Parathyroid adenoma (tissue), 2 donors: ENCODE results near the gene LAMA2.

ENCODE experiments used
- H2AFZ ChIP-seq: fragments of 300-600 bp; sonication (generic); one replicate; pipeline ENCODE4 v1.7.0; 2017; ENCODE audit warnings: antibody characterized with exemption, mild to moderate bottlenecking
- H3K27ac ChIP-seq: fragments of 300-600 bp; sonication (generic); one replicate; pipeline ENCODE4 v1.7.0; 2017
- H3K27me3 ChIP-seq: fragments of 300-600 bp; sonication (generic); one replicate; pipeline ENCODE4 v1.7.0; 2017; ENCODE audit warnings: low read length; ENCODE audit not compliant: control insufficient read depth, insufficient read depth
- H3K36me3 ChIP-seq: fragments of 300-600 bp; sonication (generic); one replicate; pipeline ENCODE4 v1.7.0; 2017; ENCODE audit warnings: low read length; ENCODE audit not compliant: control insufficient read depth, insufficient read depth
- H3K4me1 ChIP-seq: fragments of 300-600 bp; sonication (generic); one replicate; pipeline ENCODE4 v1.7.0; 2017; ENCODE audit warnings: control low read depth
- H3K4me2 ChIP-seq: fragments of 300-600 bp; sonication (generic); one replicate; pipeline ENCODE4 v1.7.0; 2017; ENCODE audit warnings: low read length
- H3K4me3 ChIP-seq: fragments of 300-600 bp; sonication (generic); one replicate; pipeline ENCODE4 v1.7.0; 2017; ENCODE audit warnings: low read depth, low read length
- H3K79me2 ChIP-seq: fragments of 300-600 bp; sonication (generic); one replicate; pipeline ENCODE4 v1.7.0; 2017; ENCODE audit warnings: control low read depth
- H3K9ac ChIP-seq: fragments of 300-600 bp; sonication (generic); one replicate; pipeline ENCODE4 v1.7.0; 2017; ENCODE audit warnings: mild to moderate bottlenecking
- H3K9me3 ChIP-seq: fragments of 300-600 bp; sonication (generic); one replicate; pipeline ENCODE4 v1.7.0; 2017; ENCODE audit warnings: low read length; ENCODE audit not compliant: control insufficient read depth
- TF ChIP-seq, protein P1 (sequence below): fragments of 300-600 bp; sonication (generic); IDR thresholded peaks from one replicate; pipeline ENCODE4 v1.7.0; 2017; ENCODE audit warnings: antibody characterized with exemption, mild to moderate bottlenecking
- donor health status: primary hyperparathyroidism.

The LAMA2 gene

DNA sequence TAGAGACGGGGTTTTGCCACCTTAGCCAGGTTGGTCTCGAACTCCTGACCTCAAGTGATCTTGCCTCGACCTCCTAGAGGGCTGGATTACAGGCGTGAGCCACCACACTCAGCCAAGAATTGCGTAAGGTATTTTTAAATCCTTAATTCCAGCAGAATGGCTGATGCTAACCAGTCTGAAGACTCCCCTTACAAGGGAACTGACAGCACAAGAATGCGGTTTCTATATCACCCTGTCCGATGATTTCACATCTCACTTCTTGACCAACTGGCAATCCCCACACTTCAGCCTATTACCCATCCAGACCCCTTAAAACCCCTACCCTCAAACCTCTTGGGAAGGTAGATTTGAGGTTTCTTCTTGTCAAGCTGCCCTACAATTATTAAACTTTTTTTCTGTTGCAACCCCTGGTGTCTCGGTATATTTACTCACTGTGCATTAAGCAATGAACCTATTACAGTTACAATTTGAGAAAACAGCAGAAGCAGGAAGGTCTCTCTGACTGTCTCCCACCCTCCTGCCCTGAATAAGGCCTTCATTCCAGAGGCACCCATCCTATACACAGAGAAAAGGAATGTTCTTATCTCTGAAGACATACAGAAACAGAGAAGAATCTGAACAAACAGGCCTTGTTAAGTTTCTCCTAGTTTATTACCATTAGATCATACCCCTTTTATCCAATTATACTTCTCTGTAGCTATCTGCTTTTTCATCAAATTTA is 662.1 kb downstream of the LAMA2 start:
- TF ChIP-seq, protein P1, sequence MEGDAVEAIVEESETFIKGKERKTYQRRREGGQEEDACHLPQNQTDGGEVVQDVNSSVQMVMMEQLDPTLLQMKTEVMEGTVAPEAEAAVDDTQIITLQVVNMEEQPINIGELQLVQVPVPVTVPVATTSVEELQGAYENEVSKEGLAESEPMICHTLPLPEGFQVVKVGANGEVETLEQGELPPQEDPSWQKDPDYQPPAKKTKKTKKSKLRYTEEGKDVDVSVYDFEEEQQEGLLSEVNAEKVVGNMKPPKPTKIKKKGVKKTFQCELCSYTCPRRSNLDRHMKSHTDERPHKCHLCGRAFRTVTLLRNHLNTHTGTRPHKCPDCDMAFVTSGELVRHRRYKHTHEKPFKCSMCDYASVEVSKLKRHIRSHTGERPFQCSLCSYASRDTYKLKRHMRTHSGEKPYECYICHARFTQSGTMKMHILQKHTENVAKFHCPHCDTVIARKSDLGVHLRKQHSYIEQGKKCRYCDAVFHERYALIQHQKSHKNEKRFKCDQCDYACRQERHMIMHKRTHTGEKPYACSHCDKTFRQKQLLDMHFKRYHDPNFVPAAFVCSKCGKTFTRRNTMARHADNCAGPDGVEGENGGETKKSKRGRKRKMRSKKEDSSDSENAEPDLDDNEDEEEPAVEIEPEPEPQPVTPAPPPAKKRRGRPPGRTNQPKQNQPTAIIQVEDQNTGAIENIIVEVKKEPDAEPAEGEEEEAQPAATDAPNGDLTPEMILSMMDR: no peak
- Histone ChIP-seq H3K4me2 (no peak overlapping the region), H3K4me3 (no peak overlapping the region), H3K27me3 (no peaks in the 10 kb centered on the region), H3K9ac (no peak overlapping the region), H3K79me2 (no peaks in the 10 kb centered on the region), H2AFZ (no peak overlapping the region), H3K4me1 (no peaks in the 10 kb centered on the region), H3K27ac (no peak overlapping the region), H3K9me3 (no peaks in the 10 kb centered on the region), H3K36me3 (no peaks in the 10 kb centered on the region)

DNA sequence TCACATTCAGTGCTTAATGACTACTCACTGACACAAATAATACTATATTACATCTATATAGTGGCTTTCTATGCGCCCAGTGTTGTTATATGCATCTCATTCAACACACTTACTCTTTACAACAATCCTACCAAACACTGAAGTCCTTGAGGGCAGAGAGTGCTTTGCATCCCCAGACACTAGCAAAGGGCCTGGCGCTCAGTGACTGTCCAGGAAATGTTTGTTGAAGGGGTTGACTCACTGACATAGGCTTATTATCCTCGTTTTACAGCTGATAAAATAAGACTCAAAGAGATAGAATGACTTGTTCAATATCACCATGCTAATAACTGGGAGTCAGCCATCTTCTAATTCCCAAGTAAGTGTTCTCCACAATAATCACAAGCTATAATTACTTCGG is 663.8 kb downstream of the LAMA2 start:
- TF ChIP-seq, protein P1: no peak
- Histone ChIP-seq H3K9me3 (no peaks in the 10 kb centered on the region), H3K36me3 (no peaks in the 10 kb centered on the region), H3K4me3 (no peak overlapping the region), H2AFZ (no peak overlapping the region), H3K79me2 (no peaks in the 10 kb centered on the region), H3K4me1 (no peaks in the 10 kb centered on the region), H3K27ac (no peak overlapping the region), H3K9ac (no peak overlapping the region), H3K27me3 (no peaks in the 10 kb centered on the region), H3K4me2 (no peak overlapping the region)

DNA sequence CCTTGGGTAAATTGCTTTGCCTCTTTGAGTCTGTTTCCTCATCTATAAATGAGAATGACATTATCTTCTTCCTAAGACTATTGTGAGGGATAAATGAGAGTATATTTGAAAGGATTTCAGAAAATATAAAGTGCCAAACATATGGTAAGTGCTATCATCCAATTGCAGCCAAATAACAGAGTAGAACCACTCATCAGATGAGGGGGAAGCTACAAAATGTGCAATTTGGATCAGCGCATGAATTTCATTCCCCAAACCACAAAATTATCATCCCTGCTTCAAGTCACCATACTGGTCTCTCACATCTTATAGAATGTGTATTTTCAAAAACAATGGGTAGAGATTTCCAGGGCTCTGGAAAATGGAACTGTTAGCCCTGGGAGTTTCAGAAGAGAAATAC is 668.5 kb downstream of the LAMA2 start:
- Histone ChIP-seq H3K9me3 (no peaks in the 10 kb centered on the region), H3K36me3 (no peaks in the 10 kb centered on the region), H3K9ac (no peak overlapping the region), H3K27me3 (no peaks in the 10 kb centered on the region), H3K4me3 (no peak overlapping the region), H2AFZ (no peak overlapping the region), H3K4me2 (no peak overlapping the region), H3K27ac (no peak overlapping the region), H3K79me2 (no peaks in the 10 kb centered on the region), H3K4me1 (no peaks in the 10 kb centered on the region)
- TF ChIP-seq, protein P1: no peak

DNA sequence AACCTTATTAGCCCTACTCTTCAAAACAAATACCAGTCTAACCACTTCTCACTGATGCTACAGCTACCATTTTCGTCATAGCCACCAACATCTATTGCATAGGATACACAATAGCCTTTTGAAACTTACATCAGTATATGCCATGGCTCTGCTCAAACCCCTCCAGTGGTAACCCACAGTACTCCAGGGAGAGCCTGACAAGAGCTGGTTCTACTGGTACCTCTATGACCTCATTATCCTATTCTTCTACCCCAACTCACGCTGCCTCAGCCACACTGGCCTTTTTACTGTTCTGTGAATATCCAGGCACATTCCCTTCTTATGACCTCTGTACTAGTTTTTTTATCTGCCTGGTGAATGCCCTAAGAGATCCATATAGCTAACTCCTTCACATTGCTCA is 669.5 kb downstream of the LAMA2 start:
- H3K4me2 ChIP-seq: no peak overlapping the region
- TF ChIP-seq, protein P1: no peak
- no peak overlapping the region for H2AFZ ChIP-seq
- no peak overlapping the region for H3K27ac ChIP-seq
- H3K9ac ChIP-seq: no peak overlapping the region
- H3K9me3 ChIP-seq: no peaks in the 10 kb centered on the region
- H3K27me3 ChIP-seq: no peaks in the 10 kb centered on the region
- H3K36me3 ChIP-seq: no peaks in the 10 kb centered on the region
- H3K4me1 ChIP-seq: no peaks in the 10 kb centered on the region
- no peak overlapping the region for H3K4me3 ChIP-seq
- no peaks in the 10 kb centered on the region for H3K79me2 ChIP-seq

DNA sequence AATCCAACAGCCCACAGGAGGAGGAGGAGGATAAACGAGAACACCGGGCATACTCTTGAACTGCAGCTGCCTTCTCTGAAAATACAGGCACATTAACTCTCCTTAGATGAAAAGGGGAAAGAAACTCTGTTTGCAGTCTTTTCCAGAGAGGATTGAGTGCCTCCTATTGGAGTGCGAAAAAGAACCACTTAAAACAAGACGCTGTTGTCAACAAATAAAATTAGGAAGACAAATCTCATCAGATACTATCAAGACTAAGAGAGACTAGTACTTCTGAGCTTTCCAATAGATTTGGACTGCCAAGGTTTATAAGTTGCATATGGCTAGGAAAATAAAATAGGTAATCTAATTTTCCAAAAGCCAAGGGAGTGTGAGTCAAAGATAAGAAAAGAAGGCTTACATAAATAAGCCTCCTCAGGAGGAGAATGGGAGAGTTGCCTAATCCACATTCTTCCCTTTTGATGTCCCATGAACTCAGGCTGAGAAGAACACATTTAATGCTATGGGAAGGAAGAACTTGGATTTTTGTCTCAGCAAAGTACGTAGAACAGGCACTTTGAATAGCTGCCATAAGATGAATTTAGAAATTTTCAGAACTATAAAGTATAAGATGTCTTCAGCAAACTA is 672.4 kb downstream of the LAMA2 start:
- H3K36me3 ChIP-seq: no peaks in the 10 kb centered on the region
- no peak overlapping the region for H3K27ac ChIP-seq
- TF ChIP-seq, protein P1: no peak
- H3K27me3 ChIP-seq: no peaks in the 10 kb centered on the region
- no peaks in the 10 kb centered on the region for H3K9me3 ChIP-seq
- no peak overlapping the region for H3K9ac ChIP-seq
- no peak overlapping the region for H3K4me2 ChIP-seq
- H3K4me1 ChIP-seq: no peaks in the 10 kb centered on the region
- H3K4me3 ChIP-seq: no peak overlapping the region
- no peak overlapping the region for H2AFZ ChIP-seq
- H3K79me2 ChIP-seq: no peaks in the 10 kb centered on the region
